ENCODE data around the gene CPA3.

CPA3 gene, protein sequence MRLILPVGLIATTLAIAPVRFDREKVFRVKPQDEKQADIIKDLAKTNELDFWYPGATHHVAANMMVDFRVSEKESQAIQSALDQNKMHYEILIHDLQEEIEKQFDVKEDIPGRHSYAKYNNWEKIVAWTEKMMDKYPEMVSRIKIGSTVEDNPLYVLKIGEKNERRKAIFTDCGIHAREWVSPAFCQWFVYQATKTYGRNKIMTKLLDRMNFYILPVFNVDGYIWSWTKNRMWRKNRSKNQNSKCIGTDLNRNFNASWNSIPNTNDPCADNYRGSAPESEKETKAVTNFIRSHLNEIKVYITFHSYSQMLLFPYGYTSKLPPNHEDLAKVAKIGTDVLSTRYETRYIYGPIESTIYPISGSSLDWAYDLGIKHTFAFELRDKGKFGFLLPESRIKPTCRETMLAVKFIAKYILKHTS

DNA sequence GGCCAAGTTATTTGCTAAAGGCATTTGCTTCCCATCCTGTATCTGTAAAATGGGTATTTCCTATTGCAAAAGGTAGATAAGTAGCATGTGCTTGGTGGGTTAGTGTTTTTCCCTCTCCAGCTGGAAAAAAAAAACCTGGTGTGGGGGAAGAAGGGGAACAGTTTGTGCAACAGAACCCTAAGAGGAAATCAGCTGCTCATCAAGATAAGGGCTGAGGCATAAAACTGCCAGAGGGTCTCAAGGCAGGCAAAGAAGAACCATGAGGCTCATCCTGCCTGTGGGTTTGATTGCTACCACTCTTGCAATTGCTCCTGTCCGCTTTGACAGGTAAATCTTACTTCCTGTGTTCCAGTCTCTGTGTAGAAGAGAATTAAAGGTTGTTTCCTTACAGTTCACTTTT, at the start of gene CPA3:
Gene CPA3, plus strand, starts transcription at position 248 of the 400 bp plus-strand sequence. Its CDS starts 12 bp downstream, at position 260.
- no peak for DNase-seq

DNA sequence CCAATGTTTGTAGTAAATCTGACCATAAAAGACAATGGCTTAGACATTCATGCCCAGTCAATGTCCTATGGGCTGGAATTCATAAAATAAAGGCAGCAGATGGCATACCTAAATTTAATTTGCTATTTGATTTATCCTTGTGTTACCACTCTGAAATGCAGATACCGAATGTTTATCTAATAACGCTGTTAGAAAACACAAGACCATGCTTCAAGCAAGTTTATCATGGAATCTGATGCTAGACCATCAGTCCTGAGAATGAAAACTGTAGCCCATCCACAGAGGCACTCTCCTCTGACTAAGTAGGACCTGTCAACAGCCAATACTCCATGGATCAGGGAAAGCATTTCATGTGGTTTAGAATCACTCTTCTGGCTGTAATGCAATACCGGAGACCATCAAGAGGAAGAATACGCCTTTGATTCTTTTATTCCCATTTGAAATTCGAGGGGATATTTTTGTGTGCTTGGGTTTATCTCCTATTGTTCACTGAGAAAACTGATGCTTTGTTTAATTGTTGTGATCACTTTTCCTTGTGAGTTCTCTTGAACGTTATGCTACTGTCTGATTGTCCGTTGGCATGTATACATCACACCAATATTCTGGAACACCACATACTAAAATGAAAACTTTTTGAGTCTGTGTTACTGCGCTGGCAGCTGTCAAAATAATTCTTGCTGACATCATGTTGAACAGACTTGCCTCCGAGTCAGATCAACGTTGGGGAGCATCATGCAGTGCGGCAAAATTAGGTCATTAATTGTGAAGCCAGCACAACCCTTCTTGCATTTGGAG, 49.6 kb upstream of the CPA3 start:
- DNase-seq = no peak

DNA sequence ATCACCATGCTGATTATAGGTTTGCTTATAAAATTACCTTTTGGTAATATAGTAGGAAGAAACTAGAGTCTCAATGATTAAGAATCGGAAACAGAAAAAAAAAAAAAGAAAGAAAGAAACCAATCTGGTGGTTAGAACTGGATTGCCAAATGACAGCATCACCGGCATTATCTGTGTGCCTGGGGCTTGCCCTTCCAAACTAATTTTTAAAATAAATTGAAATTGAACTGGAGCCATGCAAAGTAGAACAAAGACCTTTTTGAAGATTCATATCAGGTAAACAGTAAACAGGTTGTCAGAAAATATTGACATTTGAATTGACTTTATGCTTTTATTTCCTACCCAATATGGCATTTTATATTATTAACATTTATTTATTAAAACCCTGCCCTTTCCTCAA, 48.7 kb upstream of the CPA3 start:
- DNase-seq = no peak

DNA sequence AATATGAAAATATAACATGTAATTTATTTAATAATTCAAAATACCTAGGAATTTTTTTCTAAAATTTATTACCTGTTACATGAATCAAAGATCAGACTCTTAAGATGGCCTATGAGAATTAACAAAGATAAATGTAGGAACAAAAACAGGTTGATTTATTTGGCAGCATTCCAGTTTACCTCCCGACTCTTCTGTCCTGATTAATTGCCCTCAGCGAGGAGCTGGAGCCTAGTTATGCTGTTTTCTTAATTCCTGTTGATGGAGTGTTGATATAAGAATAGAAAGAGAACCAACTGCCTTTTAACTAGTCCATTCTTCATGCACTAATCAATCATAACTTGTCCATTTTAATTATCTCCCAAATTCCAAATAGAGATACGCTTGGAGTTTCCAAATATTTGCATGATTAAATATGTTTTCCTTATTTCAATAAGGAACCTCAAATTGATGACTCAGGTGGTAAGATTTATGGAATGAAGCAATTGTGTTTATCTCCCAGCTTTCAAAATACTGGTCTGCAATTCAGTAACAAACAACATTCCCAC, 48.0 kb upstream of the CPA3 start:
- DNase-seq = no peak

DNA sequence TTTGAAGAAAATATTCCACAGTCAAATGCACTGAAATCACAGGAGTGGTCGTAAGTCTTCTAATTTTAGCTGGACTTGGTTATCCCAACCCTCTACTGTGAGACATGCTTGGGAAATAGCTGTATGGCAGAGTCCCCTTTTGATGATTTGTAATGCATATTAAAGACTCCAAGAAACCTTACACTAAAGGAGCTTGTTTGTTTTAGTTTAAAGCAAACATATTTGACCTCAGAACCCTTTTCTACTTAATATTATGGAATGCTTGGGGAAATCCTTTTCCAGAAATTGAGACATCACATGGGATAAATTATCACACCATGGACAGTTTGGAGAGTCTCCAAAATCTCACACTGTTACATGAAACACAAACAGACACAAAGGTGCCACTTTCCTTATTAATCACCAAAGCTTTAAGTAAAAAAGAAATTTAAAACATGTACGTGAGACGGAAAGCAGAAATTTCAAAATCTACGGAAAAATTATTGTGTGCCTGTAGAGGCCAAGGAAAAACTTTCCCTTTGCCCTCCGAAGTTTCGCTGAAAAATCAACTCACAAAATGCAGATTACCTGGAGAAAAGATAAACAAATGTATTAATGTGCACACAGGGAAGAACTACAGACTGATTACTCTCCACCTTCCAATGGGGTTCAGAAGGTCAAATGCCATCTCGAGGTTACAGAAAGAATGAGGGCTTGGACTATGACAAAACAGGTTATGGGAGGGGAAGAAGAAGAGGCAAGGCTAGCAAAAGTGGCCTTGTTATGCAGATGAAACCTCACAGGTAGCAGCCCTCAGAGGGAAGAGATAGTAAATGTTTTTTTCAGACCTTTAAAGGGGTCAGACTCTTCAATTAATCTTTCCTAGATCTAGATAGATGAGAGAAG, 44.5 kb upstream of the CPA3 start:
- DNase-seq = no peak

DNA sequence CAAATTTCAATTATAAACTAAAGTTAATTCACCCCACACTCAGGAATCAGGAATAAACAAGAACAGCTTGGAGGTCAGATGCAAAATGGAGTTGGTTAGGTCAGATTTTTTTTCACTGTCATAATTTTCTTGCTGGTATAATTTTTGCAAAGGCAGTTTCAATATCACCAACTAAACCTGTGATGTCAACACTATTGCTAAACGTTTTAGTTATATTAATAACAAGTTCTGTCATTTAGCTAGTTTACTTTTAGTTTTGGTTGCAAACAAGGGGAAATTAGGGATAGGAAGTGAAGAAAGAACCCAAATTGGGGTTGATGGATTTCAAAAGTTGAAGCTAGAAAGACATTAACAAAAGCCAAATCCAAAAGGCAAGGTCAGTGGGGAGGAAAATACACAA, 42.1 kb upstream of the CPA3 start:
- no peak for DNase-seq

DNA sequence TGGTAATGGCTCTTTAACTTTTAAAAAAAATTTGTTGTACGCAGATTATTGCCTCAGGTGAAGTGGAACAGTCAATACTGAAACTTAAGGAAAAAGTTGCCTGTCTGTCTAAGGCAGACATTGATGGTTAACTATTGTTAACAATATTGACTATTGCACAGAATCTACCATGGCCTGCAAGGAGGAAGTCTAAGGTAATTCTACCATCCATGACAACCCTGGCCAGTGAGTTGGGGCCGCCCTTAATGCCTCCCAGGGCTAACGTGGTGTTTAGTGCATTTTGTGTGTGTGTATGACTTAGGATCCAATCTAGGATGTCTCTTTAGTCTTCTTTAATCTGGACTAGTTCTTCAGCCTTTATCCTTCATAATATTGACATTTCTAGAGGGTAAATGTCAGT, 39.6 kb upstream of the CPA3 start:
- no peak for DNase-seq

DNA sequence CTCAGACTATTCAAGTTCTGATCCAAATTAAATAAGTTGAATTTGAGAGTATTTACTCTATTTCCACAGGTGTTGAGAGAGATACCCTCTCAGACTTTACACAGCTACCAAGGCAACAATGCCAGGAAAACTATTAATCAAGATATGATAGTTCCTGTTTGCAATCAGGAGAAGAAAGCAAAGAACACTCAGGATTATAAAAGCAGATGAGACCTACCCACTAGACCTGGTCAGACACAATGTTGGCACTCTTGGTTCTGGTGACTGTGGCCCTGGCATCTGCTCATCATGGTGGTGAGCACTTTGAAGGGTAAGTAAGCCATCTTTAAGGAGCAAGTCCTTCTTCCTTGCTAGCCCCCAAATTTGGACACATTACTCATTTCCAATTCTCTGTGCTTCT, 37.5 kb upstream of the CPA3 start, which contains the start of gene CPB1:
Gene CPB1, plus strand, starts transcription at position 227 of the 400 bp plus-strand sequence. Its CDS starts 13 bp downstream, at position 240.
- DNase-seq = no peak

DNA sequence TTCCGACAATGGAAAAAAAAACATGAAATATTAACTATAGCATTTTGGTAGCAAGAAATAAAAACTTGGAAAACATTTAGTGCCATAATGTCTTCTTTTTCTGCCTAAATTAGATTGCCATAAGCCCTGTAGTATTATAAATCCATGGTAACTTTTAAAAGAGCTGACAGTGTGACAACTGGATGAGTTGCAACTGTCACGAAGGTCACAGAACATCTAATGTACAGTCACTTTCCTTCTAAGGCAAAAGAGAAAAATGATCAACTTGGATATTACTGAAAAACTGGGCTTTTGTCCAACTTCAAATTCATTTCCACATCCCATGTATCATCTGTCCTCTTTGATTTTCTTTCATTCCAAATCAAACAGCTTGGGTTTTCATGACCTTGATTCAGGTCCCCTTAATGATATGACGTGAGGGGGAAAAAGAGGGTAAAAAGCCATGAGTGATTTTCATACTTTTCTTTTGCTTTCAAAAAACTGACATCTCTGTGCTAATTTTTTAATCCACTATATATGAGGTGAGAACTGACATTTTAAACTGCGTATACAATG, 36.9 kb upstream of the CPA3 start:
- DNase-seq = no peak

DNA sequence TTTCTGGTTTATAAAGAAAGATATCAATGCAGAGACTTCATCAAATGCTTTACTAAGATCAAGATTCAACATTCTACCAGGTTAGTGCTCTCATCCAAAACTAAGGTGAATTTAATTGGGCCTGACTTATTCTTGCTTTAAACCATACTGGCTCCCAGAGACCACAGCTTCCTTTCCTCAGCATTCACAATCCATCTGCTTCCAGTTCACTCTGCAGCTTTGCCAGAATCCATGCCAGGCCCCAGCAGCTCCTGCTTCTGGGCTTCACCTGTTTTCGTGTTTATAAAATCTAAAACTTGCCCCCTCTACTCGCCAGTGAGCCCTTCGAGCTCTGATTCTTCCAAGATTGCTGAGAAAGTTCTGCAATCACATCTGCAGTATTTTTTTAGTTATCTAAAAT, 35.2 kb upstream of the CPA3 start:
- no peak for DNase-seq

DNA sequence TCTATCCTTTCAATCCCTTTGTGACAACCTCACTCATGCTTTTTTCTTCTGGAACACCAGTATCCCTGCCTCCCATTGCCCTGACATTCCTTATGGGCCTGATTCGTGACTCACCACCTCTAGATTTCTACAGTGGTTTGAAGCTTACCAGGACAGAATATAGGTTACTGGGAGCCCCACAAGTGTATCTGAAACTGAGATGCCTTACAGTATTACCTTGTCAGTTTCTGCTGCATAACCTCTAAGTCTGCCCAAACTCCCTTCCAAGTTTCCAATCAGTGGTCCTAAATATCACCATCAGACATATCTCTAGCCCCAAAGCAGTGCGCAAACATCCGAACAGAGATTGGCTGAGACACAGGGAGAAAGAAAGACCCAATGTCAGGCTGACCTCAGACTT, 31.9 kb upstream of the CPA3 start:
- DNase-seq = no peak

DNA sequence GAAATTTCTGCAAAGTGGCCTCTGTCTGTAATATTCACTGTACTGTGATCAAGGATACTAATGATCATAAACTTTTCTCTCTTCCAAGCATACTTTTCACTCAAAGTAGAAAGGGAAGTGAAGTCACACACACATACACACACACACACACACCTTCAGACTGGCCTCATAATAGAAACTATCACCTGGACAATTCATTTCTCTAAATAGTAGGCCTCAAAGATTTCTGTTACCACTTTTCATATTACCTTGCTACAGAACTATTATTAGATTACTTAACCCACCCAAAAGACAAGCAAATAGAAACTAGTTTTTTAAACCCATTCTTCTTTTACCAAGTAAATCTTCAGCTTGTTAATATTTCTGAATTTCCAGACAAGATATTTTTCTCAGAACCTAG, 25.3 kb upstream of the CPA3 start:
- no peak for DNase-seq

DNA sequence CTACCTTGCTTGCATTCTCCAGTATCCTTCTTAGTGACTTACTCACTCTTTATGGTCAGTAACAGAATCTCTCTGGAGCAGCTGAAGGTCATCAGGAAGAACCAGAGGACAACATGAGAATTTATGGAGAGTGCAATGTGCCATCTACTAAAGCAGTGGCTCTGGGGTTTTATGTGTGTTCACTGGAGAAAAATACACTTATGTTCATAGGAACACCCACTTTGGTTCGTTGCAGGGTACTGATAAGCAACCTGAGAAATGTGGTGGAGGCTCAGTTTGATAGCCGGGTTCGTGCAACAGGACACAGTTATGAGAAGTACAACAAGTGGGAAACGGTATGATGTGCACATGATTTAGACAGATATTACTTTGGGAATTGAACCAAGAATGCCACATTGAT, 24.6 kb upstream of the CPA3 start:
- no peak for DNase-seq

DNA sequence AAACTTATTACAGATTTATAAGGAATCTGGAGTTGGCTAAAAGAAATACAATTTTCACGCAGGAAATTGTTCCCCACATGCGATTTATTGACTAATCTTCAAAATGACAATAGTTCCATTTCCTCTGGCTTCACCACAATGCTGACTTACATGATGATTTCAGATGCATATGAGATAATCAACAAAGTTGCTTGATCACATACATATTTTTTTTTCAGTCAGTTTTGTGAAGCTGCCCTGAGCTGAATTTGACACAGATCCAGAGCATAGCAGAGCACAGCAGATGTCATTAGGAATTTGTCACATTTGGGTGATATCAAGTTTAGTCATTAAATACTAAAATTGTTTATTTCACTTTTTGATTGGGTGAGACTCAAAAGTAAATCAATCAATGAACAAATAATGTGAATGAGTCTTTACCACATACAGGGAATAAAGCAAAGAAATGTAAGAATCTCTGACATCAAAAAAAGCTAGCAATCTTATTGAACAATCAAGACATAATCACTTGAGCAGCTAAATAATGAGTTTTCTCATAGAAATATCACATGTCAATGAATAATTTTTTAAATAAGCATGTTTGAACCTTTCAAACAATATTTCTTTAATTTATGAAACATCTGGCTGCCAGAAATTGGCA, 19.2 kb upstream of the CPA3 start:
- no peak for DNase-seq

DNA sequence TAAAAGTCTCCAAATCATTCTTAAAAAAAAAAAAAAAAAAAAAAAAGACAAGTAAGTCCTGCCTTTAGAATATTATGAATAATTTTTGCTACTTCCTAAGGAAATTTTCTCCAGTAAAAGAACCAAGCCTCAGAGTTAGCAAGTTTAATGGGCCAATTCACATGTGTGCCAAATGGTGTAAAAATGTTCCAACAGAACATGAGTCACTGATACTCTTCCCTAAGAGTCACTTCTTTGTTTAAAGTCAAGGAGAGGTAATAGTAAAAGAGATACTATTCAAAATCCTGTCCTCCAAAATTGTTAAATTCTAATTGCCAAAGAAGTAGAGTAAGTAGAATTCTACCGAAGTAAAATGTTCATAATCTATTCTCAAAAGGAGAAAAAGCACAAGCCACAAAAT, 17.7 kb upstream of the CPA3 start:
- no peak for DNase-seq

DNA sequence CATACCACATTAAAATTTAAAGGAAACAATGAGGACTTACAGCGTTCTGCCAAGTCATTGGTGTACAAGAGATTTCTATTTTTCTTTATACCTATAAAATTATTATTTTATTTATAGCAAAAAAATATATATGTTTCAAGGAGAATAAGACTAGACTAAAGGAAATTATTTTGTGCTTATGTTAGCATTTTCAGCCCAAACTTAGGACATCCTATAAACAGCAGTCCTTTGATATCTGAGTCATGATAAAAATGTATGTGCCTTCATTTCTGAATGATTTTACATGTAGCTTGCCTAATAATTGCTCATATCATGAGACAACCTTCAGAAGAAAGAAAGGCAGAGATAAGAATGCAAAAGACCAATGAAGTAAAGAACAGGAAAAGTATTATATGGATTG, 16.7 kb upstream of the CPA3 start:
- DNase-seq = no peak

DNA sequence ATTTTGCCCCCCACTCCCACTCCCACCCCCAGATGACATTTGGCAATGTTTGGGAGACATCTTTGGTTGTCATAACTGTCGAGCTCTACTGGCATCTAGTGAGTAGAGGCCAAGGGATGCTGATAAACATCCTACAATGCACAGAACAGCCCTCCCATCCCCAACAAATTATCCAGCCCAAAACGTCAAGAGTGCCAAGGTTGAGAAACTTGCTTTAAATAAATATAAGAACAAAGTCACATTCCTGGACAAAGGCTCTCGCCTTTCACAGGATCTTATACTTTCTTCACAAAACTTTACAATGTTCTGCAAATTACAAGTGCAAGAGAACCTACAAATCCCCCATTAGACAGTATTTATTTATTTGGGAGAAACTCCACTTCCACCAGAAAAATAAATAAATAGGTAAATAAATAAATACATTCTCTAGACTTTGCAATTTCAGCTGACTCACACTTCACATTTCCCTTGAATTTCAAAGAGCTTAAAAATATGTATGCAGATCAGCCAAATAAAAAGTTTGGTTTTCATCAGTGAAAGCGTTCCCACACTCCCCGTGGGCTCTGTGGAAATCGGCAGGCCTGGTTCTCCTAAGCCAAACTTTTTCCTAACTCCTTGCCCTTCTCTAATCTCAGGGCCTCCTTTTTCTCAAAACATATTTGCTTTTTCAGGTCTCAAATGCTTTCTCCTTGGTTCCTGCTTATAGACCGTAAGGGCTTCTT, 12.7 kb upstream of the CPA3 start:
- no peak for DNase-seq

DNA sequence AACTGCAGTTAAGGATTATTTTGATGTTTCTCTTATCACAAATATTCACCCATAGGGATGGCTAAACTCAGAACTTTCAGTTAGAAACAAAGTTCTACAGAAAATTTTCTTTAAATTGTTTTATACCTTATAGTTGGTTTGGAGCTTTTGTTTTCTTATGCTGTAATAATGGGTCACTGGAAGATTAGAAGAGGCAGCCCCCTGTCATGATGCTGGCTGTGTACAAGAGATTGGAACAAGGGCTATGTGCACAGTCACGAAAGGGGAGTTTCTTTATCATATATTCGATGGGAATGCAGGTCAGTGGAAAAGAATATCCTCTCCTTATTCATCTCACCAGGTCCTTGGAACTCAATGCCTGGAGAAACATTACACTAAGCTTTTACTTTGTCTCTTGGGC, 12.0 kb upstream of the CPA3 start:
- no peak for DNase-seq

DNA sequence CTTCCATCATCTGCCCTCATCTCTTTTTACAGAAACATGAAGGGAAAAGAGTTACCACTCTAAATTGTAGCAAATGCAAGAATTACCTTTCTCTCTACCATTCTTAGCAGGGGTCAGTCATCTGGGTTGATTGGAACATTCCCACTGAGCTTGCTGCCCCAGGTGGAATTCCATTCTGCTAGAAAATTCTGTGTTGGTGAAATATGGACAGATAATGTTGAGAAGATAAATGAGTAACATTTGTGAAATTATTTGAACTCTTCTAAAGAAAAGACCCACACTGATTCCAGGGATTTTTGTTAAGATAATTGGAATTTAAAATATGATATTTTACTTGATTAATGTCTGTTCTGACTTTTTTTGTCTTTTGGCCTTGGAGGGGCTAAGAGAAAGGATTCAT, 11.0 kb upstream of the CPA3 start:
- no peak for DNase-seq

DNA sequence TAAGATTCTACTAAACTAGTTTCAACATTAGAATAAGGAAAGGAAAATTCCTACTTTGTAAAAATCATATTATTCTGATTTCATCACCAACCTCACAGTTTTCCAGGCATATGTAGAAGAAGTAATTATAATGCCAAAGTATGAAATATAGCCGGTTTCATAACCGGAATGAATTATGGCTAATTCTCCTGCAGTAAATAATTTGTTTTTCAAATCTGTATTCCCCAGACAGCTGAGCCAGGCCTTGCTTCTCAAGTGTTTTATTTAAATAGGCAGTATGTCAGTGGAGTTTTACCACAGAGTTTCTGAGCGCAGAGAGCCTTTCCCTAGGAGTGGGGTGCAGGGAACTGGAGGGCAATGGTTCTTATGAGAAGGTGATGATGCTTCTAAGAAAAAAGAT, 8.7 kb upstream of the CPA3 start:
- no peak for DNase-seq

DNA sequence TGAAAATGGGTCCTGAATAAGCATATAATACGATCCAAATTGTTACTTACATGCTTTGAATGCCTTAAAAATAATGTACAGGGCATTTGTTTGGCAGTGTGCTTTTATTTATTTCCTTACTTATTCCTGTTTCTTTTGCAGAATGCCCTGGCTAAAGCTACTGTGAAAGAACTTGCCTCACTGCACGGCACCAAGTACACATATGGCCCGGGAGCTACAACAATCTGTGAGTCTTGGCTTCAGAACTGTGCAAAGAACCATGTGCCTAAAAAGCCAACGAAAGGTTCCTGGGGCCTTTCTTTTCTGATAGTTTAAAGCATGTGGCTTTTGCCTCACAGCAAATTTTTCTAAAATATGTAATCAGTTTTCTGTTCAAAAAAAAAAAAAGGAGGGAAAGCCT, 7.8 kb upstream of the CPA3 start:
- no peak for DNase-seq

Measured in NCI-H1092 treated with DMSO at 0.1 percent for 48 hours (cell line).